Smooth muscle cell (in vitro differentiated cells): ENCODE data around the gene TMEM150A. TPM values are rescaled to one million over a fixed set of nuclear protein-coding genes. Genes with fewer than 3 reads are reported as not detected.

Experiments used
- DNase-seq: peaks from one replicate; lab custom pipeline; 2025; ENCODE audit not compliant: unreplicated experiment; lab: John Stamatoyannopoulos, UW
- H2AFZ ChIP-seq: fragments of 200-600 bp; sonication (generic); 2 replicates; pipeline ENCODE4 v1.6.0; 2016; ENCODE audit warnings: antibody characterized with exemption, low read depth, mild to moderate bottlenecking
- H3F3A ChIP-seq: fragments of 200-600 bp; sonication (generic); 2 replicates; pipeline ENCODE4 v1.6.0; 2017; ENCODE audit warnings: antibody characterized with exemption, low read depth
- H3K27ac ChIP-seq: fragments of 200-600 bp; sonication (generic); 2 replicates; pipeline ENCODE4 v1.5.1; 2016; ENCODE audit warnings: low read depth, mild to moderate bottlenecking
- H3K27me3 ChIP-seq: fragments of 200-600 bp; sonication (generic); 2 replicates; pipeline ENCODE4 v1.6.1; 2016; ENCODE audit warnings: low read depth, mild to moderate bottlenecking
- H3K36me3 ChIP-seq: fragments of 200-600 bp; sonication (generic); 2 replicates; pipeline ENCODE4 v1.5.1; 2016; ENCODE audit warnings: low read depth
- H3K4me1 ChIP-seq: fragments of 200-600 bp; sonication (generic); 2 replicates; pipeline ENCODE4 v1.5.1; 2016; ENCODE audit warnings: low read depth
- H3K4me2 ChIP-seq: fragments of 200-600 bp; sonication (generic); 2 replicates; pipeline ENCODE4 v1.6.0; 2016; ENCODE audit warnings: mild to moderate bottlenecking
- H3K4me3 ChIP-seq: fragments of 200-600 bp; sonication (generic); 2 replicates; pipeline ENCODE4 v1.5.1; 2016; ENCODE audit warnings: mild to moderate bottlenecking
- H3K79me2 ChIP-seq: fragments of 200-600 bp; sonication (generic); 2 replicates; pipeline ENCODE4 v1.6.0; 2016; ENCODE audit warnings: low read depth, mild to moderate bottlenecking
- H3K9ac ChIP-seq: fragments of 200-600 bp; sonication (generic); 2 replicates; pipeline ENCODE4 v1.6.0; 2016; ENCODE audit warnings: low read depth
- H3K9me3 ChIP-seq: fragments of 200-600 bp; sonication (generic); replicated peaks from 2 replicates; pipeline ENCODE4 v1.5.1; 2016; ENCODE audit warnings: low read depth
- H4K20me1 ChIP-seq: fragments of 200-600 bp; sonication (generic); 2 replicates; pipeline ENCODE4 v1.6.0; 2016; ENCODE audit warnings: low read depth
- WGBS: methylation state at CpG from one replicate; pipeline ENCODE4 v1.1.7; 2016; ENCODE audit warnings: low lambda C conversion rate; 5-methylcytosine and 5-hydroxymethylcytosine counted together
- polyA plus RNA-seq: library from polyadenylated mRNA; unstranded; fragments of >200 nt; fragmentation: Nextera tagmentation; extraction: Ambion mirVana; gene quantifications from 2 replicates; pipeline ENCODE4 v1.2.1, GENCODE V29; 2016
- total RNA-seq: library from RNA; depleted of rRNA; stranded (reverse); fragments of >200 nt; gene quantifications from 2 replicates; pipeline ENCODE4 v1.2.3, GENCODE V29; 2014
- TF ChIP-seq, protein P1 (sequence below): fragments of 200-600 bp; sonication (generic); IDR thresholded peaks from 2 replicates; pipeline ENCODE4 v1.5.1; 2017; ENCODE audit warnings: borderline replicate concordance, mild to moderate bottlenecking, antibody characterized with exemption; ENCODE audit not compliant: insufficient read depth, poor library complexity, severe bottlenecking

Gene TMEM150A
- total and polyA plus RNA-seq, 2 experiments from 2014 or later: 7.7 to 20.0 TPM

DNA sequence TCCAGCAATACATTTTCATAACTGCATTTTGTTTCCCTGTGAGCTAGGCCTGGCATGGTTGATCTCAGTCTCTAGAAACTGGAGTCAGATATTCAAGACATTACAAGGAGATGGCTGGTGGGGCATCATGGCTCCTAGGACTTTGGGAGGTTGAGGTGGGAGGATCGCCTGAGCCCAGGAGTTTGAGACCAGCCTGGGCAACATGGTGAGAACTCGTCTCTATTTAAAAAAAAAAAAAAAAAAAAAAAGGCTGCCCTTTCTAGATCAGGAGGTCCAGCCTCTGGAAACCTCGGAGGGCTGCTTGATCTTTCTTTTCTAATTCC is 25.5 kb downstream of the TMEM150A start:
- no peaks in the 10 kb centered on the region for H3K36me3 ChIP-seq
- no peaks in the 10 kb centered on the region for H3K9me3 ChIP-seq
- TF ChIP-seq, protein P1, sequence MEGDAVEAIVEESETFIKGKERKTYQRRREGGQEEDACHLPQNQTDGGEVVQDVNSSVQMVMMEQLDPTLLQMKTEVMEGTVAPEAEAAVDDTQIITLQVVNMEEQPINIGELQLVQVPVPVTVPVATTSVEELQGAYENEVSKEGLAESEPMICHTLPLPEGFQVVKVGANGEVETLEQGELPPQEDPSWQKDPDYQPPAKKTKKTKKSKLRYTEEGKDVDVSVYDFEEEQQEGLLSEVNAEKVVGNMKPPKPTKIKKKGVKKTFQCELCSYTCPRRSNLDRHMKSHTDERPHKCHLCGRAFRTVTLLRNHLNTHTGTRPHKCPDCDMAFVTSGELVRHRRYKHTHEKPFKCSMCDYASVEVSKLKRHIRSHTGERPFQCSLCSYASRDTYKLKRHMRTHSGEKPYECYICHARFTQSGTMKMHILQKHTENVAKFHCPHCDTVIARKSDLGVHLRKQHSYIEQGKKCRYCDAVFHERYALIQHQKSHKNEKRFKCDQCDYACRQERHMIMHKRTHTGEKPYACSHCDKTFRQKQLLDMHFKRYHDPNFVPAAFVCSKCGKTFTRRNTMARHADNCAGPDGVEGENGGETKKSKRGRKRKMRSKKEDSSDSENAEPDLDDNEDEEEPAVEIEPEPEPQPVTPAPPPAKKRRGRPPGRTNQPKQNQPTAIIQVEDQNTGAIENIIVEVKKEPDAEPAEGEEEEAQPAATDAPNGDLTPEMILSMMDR: no peak
- no peaks in the 10 kb centered on the region for H4K20me1 ChIP-seq
- H3K79me2 ChIP-seq: no peaks in the 10 kb centered on the region
- no peaks in the 10 kb centered on the region for H3K27me3 ChIP-seq
- H3K27ac ChIP-seq: peak overlapping the region; percentile 67
- WGBS: 71% methylated on average over 3 of the region's 3 CpGs
- H3K4me1 ChIP-seq: peaks cover 19% of the 10 kb centered on the region
- no peak for DNase-seq
- H3K4me3 ChIP-seq: peak overlapping the region; percentile 55
- H2AFZ ChIP-seq: no peak overlapping the region
- H3K4me2 ChIP-seq: peak overlapping the region; percentile 84
- peaks cover 9% of the 10 kb centered on the region for H3F3A ChIP-seq
- H3K9ac ChIP-seq: no peak overlapping the region

DNA sequence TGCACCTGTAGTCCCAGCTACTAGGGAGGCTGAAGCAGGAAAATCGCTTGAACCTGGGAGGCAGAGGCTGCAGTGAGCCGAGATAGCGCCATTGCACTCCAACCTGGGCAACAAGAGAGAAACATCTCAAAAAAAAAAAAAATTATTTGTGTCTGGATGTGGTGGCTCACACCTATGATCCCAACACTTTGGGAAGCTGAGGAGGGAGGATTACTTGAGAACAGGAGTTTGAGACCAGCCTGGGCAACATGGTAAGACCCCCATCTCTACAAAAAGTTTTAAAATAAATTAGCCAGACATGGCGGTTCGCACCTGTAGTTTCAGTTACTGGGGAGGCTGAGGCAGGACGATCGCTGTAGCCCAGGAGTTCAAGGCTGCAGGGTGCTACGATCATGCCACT is 26.8 kb downstream of the TMEM150A start:
- Histone ChIP-seq H3K36me3 (no peaks in the 10 kb centered on the region), H3K9ac (no peak overlapping the region), H3K4me2 (no peak overlapping the region), H4K20me1 (no peaks in the 10 kb centered on the region), H3K27ac (no peak overlapping the region), H3K4me1 (peaks cover 19% of the 10 kb centered on the region), H3F3A (peaks cover 9% of the 10 kb centered on the region), H3K9me3 (no peaks in the 10 kb centered on the region), H3K79me2 (no peaks in the 10 kb centered on the region), H3K27me3 (peaks cover 2% of the 10 kb centered on the region), H3K4me3 (no peak overlapping the region), H2AFZ (no peak overlapping the region)
- 95% methylated on average over 8 of the region's 8 CpGs for WGBS
- no peak for DNase-seq
- TF ChIP-seq, protein P1: no peak

DNA sequence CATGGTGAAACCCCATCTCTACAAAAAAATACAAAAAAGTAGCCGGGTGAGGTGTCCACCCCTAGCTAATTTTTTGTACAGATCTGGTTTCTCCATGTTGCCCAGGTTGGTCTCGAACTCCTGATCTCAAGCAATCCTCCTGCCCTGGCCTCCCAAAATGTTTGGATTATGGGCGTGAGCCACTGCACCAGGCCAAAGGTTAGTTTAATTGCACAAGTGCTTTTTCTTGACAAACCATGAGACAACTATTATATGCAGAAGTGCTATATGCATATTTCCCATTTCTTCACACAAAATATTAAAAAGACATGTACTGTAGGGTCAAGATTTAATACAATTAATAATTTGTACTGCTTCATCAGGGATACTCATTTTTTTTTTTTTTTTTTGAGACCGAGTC is 36.2 kb downstream of the TMEM150A start:
- WGBS: 85% methylated on average over 4 of the region's 4 CpGs
- TF ChIP-seq, protein P1: no peak
- H3K4me3 ChIP-seq: no peak overlapping the region

DNA sequence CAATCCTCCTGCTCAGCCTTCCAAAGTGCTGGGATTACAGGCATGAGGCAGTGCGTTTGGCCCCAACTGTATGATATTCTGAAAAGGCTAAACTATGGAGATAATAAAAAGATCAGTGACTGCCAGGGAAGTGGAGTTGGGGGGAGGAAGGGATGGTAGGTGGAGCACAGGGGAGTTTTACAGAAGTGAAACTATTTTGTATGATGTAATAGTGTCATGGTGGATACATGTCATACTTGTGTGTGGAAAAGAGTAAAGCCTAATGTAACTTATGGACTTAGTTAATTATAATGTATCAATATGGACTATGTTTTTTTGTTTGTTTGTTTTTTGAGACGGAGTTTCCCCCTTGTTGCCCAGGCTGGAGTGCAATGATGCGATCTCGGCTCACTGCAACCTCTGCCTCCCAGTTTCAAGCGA is 38.3 kb downstream of the TMEM150A start:
- H3K36me3 ChIP-seq: no peaks in the 10 kb centered on the region
- H3K27ac ChIP-seq: no peak overlapping the region
- DNase-seq: no peak
- no peaks in the 10 kb centered on the region for H3F3A ChIP-seq
- 91% methylated on average over 5 of the region's 5 CpGs for WGBS
- TF ChIP-seq, protein P1: no peak
- no peaks in the 10 kb centered on the region for H3K27me3 ChIP-seq
- H3K4me1 ChIP-seq: peaks cover 11% of the 10 kb centered on the region
- peaks cover 21% of the 10 kb centered on the region for H3K79me2 ChIP-seq
- no peak overlapping the region for H3K4me2 ChIP-seq
- no peak overlapping the region for H2AFZ ChIP-seq
- H3K4me3 ChIP-seq: no peak overlapping the region
- no peak overlapping the region for H3K9ac ChIP-seq
- H4K20me1 ChIP-seq: peaks cover under 1% of the 10 kb centered on the region
- no peaks in the 10 kb centered on the region for H3K9me3 ChIP-seq

More for the DNA sequence above, 36.2 kb downstream of the TMEM150A start:
- H3K9ac ChIP-seq: no peak overlapping the region
- H3K79me2 ChIP-seq: no peaks in the 10 kb centered on the region
- H3K27ac ChIP-seq: no peak overlapping the region
- no peak overlapping the region for H2AFZ ChIP-seq
- no peak for DNase-seq
- H3F3A ChIP-seq: no peaks in the 10 kb centered on the region
- H3K4me2 ChIP-seq: no peak overlapping the region
- no peaks in the 10 kb centered on the region for H3K4me1 ChIP-seq
- H3K36me3 ChIP-seq: no peaks in the 10 kb centered on the region
- no peaks in the 10 kb centered on the region for H4K20me1 ChIP-seq
- peaks cover 5% of the 10 kb centered on the region for H3K27me3 ChIP-seq
- H3K9me3 ChIP-seq: no peaks in the 10 kb centered on the region
